ENCODE data around the gene UBE2V1.

The UBE2V1 gene

GRCh38 chr20:50129662-50130355 lies 16.9 kb upstream of the UBE2V1 start:
- Histone ChIP-seq H2AFZ (ENCODE audit: low read length) (no peak overlapping the region), H3K4me3 (ENCODE audit: low read length) (no peak overlapping the region), H3K79me2 (ENCODE audit: low read length) (no peaks in the 10 kb centered on the region), H3K9ac (ENCODE audit: low read length) (no peak overlapping the region), H3K4me1 (ENCODE audit: low read length) (no peaks in the 10 kb centered on the region), H4K20me1 (ENCODE audit: insufficient read depth, low read length) (no peaks in the 10 kb centered on the region), H3F3A (ENCODE audit: insufficient read depth, low read length) (no peaks in the 10 kb centered on the region), H3K27ac (ENCODE audit: low read length) (no peak overlapping the region), H3K27me3 (replicated peaks; ENCODE audit: insufficient read depth, low read length) (no peaks in the 10 kb centered on the region), H3K36me3 (replicated peaks; ENCODE audit: insufficient read depth, low read length) (no peaks in the 10 kb centered on the region), H3K9me2 (replicated peaks; ENCODE audit: insufficient read depth, low read length) (no peaks in the 10 kb centered on the region), H3K4me2 (ENCODE audit: low read depth, low read length) (no peak overlapping the region), H3K9me3 (replicated peaks; ENCODE audit: insufficient read depth, low read length) (no peaks in the 10 kb centered on the region)
- TF ChIP-seq CTCF (IDR thresholded peaks at IDR 0.05; ENCODE audit: low read length) (no peak), EZH2 (optimal IDR thresholded peaks at IDR 0.05; ENCODE audit: low read depth, low read length) (no peak), EZH2phosphoT487 (IDR thresholded peaks at IDR 0.05; ENCODE audit: low read length) (no peak)
- DNase-seq, result no peak

DNA sequence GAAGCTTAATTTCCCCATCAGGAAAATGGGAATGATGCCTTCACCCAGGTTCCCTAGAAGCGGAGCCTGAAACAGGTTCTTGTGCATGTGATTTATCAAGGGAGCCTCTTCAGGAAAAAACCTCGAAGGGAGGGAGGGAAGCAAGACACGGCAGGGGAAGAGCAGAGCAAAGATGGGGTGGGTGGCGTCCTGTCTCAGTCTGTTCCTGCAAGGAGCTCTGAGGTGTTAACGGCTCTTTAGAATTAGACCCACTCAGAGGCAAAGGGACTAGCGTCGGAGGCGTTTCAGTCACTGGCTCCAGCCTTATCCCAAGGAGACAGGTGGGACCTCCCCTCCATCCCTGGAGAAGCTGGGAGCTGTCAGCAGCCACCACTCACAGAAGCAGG lies 15.6 kb upstream of the UBE2V1 start:
- H3K36me3 ChIP-seq (replicated peaks; ENCODE audit: insufficient read depth, low read length), result no peaks in the 10 kb centered on the region
- no peak overlapping the region for H2AFZ ChIP-seq (ENCODE audit: low read length)
- no peak for DNase-seq
- no peaks in the 10 kb centered on the region for H3K27me3 ChIP-seq (replicated peaks; ENCODE audit: insufficient read depth, low read length)
- no peaks in the 10 kb centered on the region for H3F3A ChIP-seq (ENCODE audit: insufficient read depth, low read length)
- H3K27ac ChIP-seq (ENCODE audit: low read length), result no peak overlapping the region
- no peaks in the 10 kb centered on the region for H3K9me3 ChIP-seq (replicated peaks; ENCODE audit: insufficient read depth, low read length)
- H3K4me1 ChIP-seq (ENCODE audit: low read length), result no peaks in the 10 kb centered on the region
- no peak for TF ChIP-seq EZH2 (optimal IDR thresholded peaks at IDR 0.05; ENCODE audit: low read depth, low read length)
- no peak for TF ChIP-seq EZH2phosphoT487 (IDR thresholded peaks at IDR 0.05; ENCODE audit: low read length)
- H3K9ac ChIP-seq (ENCODE audit: low read length), result no peak overlapping the region
- no peak overlapping the region for H3K4me3 ChIP-seq (ENCODE audit: low read length)
- no peaks in the 10 kb centered on the region for H3K79me2 ChIP-seq (ENCODE audit: low read length)
- no peak overlapping the region for H3K4me2 ChIP-seq (ENCODE audit: low read depth, low read length)
- H4K20me1 ChIP-seq (ENCODE audit: insufficient read depth, low read length), result no peaks in the 10 kb centered on the region
- H3K9me2 ChIP-seq (replicated peaks; ENCODE audit: insufficient read depth, low read length), result no peaks in the 10 kb centered on the region

GRCh38 chr20:50127587-50128519 lies 14.9 kb upstream of the UBE2V1 start:
- Histone ChIP-seq H3K36me3 (replicated peaks; ENCODE audit: insufficient read depth, low read length) (no peaks in the 10 kb centered on the region), H3F3A (ENCODE audit: insufficient read depth, low read length) (no peaks in the 10 kb centered on the region)

More at GRCh38 chr20:50127587-50128519, 14.9 kb upstream of the UBE2V1 start:
- Histone ChIP-seq H3K9me3 (replicated peaks; ENCODE audit: insufficient read depth, low read length) (no peaks in the 10 kb centered on the region), H3K9ac (ENCODE audit: low read length) (no peak overlapping the region), H3K4me3 (ENCODE audit: low read length) (no peak overlapping the region), H3K9me2 (replicated peaks; ENCODE audit: insufficient read depth, low read length) (no peaks in the 10 kb centered on the region), H3K27me3 (replicated peaks; ENCODE audit: insufficient read depth, low read length) (no peaks in the 10 kb centered on the region), H3K4me2 (ENCODE audit: low read depth, low read length) (no peak overlapping the region), H3K4me1 (ENCODE audit: low read length) (no peaks in the 10 kb centered on the region), H3K79me2 (ENCODE audit: low read length) (no peaks in the 10 kb centered on the region), H4K20me1 (ENCODE audit: insufficient read depth, low read length) (no peaks in the 10 kb centered on the region), H2AFZ (ENCODE audit: low read length) (no peak overlapping the region), H3K27ac (ENCODE audit: low read length) (no peak overlapping the region)
- TF ChIP-seq EZH2phosphoT487 (IDR thresholded peaks at IDR 0.05; ENCODE audit: low read length), result no peak
- TF ChIP-seq EZH2 (optimal IDR thresholded peaks at IDR 0.05; ENCODE audit: low read depth, low read length), result no peak
- TF ChIP-seq CTCF (IDR thresholded peaks at IDR 0.05; ENCODE audit: low read length), result no peak
- DNase-seq, result no peak
